Skeletal muscle cell (primary cell): ENCODE measurements around the gene CAB39L.

Experiments used
- DNase-seq: peaks from one replicate; pipeline ENCODE4 v3.0.0-alpha.2; 2010; ENCODE audit warnings: low read depth
- H3K4me3 ChIP-seq: 2 replicates; pipeline ENCODE4 v1.5.1; 2011; ENCODE audit warnings: low read depth, mild to moderate bottlenecking, control low read depth, low read length, moderate library complexity

CAB39L gene

DNA sequence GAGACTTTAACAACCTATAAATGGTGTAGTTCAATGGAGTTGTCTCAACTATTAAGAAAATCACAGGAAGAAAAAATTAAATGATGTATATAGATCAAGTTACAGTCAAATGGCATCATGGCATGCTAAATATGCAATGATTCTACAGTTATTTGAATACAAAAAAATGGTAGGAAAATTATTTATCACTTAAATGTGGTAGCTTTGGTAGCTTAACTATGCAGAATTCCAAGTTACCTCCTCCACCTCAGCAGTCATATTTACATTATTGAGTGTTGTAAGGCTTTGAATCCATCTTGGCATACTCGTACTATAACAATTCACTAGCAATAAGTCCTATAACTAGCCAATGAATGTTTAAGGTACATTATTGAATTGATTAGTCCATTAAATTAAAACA is 36.8 kb downstream of the CAB39L start:
- DNase-seq, result no peak
- H3K4me3 ChIP-seq, result no peak overlapping the region

DNA sequence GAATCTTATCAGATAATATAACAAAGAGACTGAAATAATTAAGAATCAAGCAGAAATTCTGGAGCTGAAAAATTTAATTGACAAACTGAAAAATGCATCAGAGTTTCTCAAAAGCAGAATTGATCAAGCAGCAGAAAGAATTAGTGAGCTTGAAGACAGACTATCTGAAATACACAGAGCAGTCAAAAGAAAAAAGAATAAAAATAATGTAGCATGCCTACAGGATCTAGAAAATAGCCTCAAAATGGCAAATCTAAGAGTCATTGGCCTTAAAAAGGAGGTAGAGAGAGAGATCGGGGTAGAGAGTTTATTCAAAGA is 39.2 kb downstream of the CAB39L start:
- DNase-seq, result no peak
- H3K4me3 ChIP-seq, result no peak overlapping the region

DNA sequence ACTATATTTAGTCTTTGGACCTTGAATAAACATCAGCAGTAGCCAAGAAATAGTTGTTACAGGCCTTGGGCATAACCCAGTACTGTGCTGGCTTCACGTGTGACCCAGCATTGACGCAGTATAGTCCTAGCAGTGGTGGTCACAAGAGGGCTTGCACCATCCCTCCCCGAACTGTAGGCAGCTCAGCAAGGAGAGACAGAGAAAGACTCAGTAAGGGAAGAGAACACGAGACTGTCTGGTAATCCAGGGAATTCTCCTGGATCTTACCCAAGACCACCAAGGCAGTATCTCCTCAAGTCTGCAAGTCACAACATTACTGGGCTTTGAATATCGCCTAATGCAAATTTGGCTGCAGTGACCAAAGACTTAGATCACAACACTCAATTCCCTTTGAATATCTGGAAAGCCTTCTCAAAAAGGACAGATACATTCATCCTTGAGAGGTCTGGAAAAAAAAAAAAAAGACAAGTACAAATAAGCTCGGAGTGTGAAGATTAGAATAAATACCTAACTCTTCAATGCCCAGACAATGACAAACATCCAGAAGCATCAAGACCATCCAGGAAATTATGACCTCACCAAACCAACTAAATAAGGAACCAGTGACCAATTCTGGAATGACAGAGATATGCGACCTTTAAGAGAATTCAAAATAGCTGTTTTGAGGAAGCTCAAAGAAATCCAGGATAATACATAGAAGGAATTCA is 39.7 kb downstream of the CAB39L start:
- no peak for DNase-seq
- no peak overlapping the region for H3K4me3 ChIP-seq

DNA sequence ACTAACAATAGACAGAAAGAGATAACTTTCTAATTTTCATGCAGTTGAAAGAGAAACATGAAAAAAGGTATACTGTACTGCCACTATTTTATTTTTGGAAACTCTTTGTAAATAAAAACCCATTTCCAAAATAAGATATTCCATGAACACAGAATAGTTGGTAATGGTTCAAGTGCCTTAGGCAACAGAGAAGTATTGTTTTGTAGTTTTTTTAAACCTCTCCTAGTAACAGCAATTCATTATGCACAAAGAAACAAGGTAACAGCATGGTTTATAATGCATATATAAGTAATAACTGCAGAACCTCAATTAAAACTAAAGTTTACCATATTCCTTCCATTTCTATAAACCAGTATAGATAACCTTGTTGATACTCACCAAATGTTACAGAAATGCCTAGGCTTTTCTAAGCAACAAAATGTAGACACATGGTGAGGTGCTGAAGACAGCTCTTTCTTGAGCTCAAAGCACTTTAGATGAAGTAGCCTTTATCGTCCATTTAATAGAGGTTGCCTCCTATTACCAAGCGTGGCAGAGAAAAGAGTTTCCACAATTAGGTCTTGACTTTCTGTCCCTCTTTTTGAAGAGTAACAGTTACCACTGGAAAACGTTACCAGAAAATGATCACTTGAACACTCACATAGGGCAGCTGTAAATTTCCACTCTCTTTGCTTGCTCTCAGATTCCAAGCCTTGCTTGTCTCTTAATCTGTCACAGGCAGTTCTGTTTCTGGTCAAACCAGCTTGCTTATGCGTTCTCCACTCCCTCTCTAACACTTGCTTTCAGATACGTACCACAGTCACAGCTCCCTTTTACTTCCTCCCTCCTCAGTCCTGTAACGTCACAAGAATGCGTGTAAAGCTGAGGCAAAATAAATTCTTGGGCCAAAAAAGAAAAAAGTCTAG is 42.9 kb downstream of the CAB39L start:
- no peak for DNase-seq
- no peak overlapping the region for H3K4me3 ChIP-seq

DNA sequence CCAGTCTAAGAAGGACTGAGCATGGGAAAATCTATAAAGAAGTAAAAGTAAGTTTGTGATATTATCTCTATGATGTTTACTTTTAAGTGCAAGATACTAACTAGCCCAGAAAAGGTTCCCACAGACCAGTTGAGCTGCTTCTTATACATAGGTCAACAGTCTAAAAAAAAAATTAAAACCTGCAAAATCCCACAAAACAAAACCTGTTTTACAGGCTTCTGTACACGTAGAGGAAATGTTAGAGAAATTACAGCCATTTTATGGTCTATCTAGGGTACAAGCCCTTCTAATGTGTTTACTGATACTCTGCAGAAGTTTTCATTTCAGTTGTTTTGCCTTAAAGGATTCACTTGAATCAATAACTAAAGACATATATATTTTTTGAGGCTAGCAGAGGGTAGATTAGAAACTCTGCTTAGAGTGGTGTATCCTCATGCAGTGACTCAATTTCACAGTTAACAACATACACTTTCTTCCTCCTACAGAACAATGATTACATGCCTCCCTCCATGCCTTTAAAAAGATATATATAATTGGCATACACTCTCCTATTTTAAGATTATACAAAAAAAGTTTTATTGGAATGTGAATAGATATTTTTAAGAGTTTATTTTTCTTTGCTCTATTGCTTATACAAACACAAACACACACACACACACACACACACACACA is 43.9 kb downstream of the CAB39L start:
- no peak overlapping the region for H3K4me3 ChIP-seq

DNA sequence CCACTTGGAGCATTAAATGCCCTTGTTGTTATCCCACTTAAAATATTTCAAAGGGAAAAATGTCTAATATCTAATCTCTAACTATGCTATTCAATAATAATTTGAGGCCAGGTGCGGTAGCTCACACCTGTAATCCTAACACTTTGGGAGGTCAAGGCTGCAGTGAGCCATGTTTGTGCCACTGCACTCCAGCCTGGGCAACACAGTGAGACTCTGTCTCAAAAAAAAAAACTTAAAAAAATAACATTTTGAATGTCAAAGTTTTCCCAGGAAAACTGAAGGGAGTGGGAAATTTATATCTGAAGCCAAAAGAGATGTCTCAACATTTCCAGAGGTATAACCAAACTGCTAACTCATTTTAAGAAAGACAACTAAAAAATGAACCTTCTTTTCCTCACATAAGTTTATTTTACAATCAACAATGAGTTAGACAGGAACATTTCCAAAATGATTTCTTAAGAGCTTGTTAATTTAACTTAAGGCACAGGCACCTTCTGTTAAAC is 47.9 kb downstream of the CAB39L start:
- H3K4me3 ChIP-seq, result no peak overlapping the region
- no peak for DNase-seq

More for the DNA sequence above, 43.9 kb downstream of the CAB39L start:
- DNase-seq, result no peak

DNA sequence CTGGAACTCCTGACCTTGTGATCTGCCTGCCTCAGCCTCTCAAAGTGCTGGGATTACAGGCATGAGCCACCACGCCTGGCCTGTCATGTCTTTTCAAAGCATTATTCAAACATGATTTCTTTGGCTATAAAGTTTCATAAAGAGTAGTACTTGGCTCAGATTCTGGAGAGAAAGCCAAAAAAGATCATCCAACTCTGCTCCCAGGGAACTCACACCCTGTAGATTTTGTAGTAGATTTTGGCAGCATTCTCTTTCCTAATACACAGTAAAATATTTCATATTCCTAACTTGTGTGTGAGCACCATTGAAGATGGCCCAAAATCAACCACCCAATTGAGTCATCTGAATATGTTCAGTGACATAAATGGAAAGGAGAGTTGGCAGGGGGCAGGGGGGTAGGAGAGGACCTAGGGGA is 48.4 kb downstream of the CAB39L start:
- H3K4me3 ChIP-seq, result no peak overlapping the region
- DNase-seq, result no peak

DNA sequence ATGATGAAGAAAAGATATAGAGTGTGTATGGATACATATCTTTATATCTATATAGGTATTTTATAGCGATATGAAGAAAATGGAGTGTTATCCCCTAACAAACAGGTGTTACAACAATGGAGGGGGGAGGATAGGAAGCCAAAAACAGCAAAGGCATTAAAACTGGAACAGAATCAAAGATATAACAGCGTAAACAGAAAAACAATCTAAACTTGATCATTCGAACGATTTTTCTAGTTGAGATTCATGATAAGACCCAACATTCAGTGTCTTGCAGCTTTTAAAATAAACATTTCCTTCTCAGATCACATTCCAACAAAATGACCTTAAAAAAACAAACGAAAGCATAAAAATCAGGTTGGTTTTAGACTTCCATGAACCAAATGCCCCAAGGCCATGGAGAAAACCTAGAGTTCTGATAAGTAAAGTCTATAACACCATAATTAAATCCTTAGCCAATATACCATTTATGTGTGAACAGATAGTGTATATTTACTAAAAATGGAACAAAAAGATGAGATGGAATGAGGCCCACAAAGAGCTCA is 55.7 kb downstream of the CAB39L start:
- no peak overlapping the region for H3K4me3 ChIP-seq
- no peak for DNase-seq

DNA sequence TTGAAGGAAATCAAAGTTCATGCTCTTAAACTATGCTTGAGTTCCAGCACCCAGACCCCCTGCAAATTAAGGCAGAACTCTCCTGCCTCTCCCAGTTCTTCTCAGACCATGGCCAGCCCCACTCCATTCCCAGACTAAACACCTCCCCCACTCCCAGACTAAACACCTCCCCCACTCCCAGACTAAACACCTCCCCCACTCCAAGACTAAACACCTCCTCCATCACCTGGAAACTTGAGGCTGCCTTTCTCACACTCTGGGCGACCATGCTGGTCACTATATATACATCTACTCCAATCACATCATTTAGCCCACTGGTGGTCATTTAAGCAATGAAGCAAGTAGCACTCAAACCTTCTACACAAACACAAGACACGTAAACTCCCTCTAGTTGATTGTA is 57.2 kb downstream of the CAB39L start:
- H3K4me3 ChIP-seq, result no peak overlapping the region
- DNase-seq, result no peak

DNA sequence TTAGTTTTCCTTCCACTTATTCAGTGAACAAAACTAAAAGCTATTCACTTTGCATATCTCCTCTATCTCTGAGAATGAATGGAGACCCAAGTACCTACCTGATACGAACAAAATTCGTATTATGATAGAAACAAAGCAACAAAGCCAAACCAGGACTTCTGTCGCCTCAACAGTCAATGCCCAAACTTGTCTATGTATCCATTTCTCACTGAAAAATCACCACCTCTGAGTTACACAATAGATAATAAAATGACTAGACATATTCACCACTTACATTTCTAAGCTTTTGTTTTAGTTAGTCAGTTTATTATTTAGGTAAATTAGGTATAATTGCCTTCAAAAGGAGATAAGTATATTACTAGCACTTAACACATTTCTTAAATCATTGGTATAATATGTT is 67.7 kb downstream of the CAB39L start:
- no peak overlapping the region for H3K4me3 ChIP-seq
- DNase-seq, result no peak

DNA sequence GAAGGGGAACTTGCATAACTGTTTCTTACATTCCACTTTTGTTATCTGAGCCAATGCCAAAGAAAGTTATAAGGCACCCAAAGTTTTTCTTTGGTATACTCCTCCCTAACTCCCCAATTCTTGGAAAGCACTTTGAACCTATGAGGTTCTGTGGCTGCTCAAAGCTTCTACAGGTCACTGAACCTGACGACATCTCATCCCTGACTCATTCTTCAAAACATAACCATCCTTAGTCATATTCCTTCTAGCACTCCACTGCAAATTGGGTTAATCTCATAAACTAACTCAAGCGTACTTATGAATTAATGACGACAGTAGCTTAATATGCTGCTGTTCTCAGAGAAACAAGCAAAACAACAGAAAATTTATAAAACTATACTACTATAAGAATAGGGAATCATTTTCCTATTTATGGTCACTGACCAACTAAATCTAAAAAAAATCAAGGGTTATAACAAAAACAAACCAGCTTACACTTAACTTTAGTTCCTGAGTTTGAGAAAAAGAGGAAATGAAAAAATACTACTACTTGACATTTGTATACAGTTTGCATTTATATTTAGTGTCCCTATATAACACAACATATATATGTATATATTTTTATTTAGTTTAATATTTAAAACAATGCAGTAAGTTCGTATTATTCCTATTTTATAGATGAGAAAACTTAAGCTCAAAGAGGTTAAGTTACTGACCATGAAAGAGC is 69.1 kb downstream of the CAB39L start:
- peak; percentile 75 for DNase-seq
- H3K4me3 ChIP-seq, result no peak overlapping the region

DNA sequence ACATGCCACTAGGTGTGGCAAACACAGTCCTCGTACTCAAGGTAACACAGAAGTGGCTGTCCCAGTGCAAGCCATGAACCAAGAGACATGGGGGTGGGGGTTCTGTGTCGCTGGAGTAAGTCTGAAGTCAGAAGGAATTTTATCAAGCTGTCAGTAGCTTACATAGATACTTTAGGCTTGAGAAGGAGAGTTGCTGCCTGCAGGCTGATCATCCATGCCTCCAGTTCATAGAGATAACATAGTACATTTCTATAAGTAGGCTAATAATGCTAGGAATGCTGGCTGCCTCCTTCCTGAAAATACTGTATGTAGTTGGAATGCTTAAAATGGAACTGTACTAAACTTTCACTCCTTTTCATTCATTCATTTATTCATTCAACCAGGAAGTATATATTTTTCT is 70.1 kb downstream of the CAB39L start:
- no peak for DNase-seq
- H3K4me3 ChIP-seq, result no peak overlapping the region

DNA sequence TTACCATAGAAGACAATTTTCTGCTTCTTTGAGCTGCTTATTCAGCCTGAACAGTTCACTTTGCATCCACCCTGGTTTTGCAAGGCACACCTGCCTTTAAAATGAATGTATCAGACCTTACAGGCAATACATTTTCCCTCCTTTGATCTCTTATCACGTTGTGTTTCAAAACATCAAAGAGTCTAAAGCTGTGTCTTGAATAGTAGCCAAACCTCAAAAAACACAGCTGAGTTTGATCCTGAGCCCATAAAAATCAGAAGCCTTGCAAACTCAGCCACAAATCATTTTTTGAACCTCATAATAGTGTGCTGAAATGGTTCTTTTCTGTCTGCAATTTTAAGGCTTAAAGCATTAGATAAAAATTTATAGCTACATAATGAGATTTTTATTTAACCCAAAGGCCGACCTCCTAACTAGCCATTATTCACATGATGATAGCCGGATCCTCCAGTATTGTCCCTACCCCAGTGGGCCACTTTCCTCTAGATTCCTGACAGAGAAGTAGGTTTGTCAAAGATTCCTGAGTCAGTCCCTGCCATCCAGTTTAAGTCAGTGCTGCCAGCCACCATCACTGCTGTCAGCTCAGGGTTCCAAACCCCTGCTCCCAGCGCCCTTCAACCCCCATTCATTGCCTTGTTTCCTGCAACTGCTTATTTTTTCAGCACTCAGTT is 71.8 kb downstream of the CAB39L start:
- no peak overlapping the region for H3K4me3 ChIP-seq
- no peak for DNase-seq

DNA sequence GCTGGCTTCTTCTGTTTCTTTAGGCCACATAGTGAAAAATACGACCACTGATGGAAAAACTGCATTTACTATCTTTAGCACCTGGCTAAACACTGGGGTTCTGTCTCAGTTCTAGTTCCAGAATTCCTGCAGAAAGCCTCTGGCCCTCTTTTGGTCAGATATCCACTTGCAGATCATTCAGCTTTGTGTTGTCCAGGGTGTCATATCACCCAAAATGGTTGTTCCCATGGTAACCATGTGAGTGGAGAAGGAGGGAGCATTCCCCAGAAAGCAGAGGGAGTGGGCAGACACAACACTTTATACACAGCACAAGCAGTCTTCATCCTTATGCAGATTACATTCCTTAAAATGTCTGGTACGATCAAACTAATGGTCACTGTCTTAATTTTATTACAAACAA is 73.5 kb downstream of the CAB39L start:
- no peak for DNase-seq
- no peak overlapping the region for H3K4me3 ChIP-seq

DNA sequence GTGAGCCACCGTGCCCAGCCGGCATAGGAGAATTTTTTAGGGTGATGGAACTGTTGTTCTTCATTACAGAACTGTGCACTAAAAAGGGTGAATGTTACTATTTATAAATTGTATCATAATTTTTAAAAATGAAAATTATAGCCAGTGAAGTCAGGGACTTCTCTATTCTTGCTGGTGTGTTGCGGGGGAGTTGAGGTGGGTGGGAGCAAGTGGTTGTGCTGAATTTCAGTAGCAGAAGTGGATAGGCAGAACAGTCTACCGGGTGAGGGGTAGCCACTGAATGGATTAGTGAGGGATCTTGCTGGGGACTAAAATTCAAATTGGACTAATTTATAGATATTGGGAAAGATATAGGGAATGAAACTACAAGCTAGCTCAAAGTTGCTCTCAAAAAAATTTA is 74.0 kb downstream of the CAB39L start:
- DNase-seq, result no peak
- H3K4me3 ChIP-seq, result no peak overlapping the region

DNA sequence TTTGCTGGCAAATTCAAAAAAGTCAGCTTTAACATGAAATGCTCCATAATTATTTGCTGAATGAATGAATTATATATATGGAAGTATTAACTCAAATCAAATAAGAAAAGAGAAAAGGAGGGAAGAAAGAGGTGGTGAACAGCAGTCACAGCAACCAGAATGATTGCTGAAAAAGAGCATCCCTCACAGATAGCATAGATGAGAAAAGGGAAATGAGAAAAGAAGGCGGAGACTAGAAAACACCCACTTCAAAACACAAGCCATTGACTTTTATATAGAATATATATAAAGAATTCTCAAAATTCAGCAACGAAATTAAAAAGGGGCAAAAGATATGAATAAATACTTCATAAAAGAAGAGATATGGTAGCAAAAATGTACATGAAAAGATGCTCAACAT is 75.2 kb downstream of the CAB39L start:
- no peak overlapping the region for H3K4me3 ChIP-seq

DNA sequence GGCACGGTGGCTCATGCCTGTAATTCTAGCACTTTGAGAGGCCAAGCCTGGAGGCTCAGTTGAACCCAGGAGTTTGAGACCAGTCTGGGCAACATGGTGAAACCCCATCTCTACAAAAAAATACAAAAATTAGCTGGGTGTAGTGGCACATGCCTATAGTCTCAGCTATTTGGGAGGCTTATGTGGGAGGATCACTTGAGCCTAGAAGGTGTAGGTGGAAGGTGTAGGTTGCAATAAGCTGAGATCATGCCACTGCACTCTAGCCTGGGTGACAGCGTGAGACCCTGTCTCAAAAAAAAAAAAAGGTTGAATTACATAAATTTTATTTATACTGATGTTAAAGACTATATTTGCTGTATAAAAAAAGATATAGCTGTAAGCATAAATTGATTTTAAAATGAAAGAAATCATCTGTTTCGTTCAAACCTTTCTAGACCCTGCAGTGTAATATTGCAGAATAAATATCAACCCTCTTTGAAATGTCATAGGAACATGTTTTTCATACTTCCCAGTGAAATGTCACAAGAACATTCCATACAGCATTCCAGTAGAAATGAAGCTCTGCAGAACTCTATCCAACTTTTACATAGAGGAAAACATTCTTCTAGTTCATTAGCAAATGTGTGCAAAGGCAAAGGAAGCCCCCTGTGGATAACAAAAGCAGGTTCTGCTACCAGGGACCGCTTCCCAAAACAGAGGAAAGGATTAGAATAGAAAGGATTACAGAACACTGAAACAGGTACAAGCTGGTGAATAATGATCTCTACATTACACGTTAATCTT is 76.0 kb downstream of the CAB39L start:
- H3K4me3 ChIP-seq, result no peak overlapping the region
- DNase-seq, result no peak

More for the DNA sequence above, 75.2 kb downstream of the CAB39L start:
- DNase-seq, result no peak

DNA sequence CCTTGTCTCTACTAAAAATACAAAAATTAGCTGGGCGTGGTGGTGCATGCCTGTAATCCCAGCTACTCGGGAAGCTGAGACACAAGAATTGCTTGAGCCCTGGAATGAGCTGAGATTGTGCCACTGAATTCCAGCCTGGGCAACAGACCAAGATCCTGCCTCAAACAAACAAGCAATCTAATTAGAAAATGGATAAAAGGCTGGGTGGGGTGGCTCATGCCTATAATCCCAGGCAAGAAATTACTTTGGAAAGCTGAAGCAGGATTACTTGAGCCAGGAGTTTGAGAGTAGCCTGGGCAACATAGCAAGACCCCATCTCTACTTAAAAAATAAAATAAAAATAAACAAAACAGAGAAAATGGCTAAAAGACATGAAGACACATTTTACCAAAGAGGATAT is 77.0 kb downstream of the CAB39L start:
- H3K4me3 ChIP-seq, result no peak overlapping the region
- DNase-seq, result no peak
